Testis (tissue), 2 donors: ENCODE measurements around the gene MOGAT3.

Experiments
- CTCF ChIP-seq, 3 experiments: fragments of 450-650 bp in 2 of 3; fragments of 200-600 bp in 1 of 3; sonication (generic) in 1 of 3; IDR thresholded peaks; one replicate each; pipeline ENCODE4 v1.5.1; 2016 to 2019; ENCODE audit warnings: antibody characterized with exemption in 3 of 3, mild to moderate bottlenecking in 2 of 3, moderate library complexity in 1 of 3
- POLR2A ChIP-seq: fragments of 450-650 bp; IDR thresholded peaks from one replicate; pipeline ENCODE4 v1.6.1; 2017; ENCODE audit warnings: antibody characterized with exemption, mild to moderate bottlenecking, moderate library complexity

- TF ChIP-seq CTCF (IDR thresholded peaks at IDR 0.05) = no peak
- no peak for TF ChIP-seq POLR2A
Observed at GRCh38 chr7:101225650-101226049, 24.8 kb upstream of the MOGAT3 start.
